22Rv1 (cell line): ENCODE results near the gene USP34.

Experiments
- H3K27ac ChIP-seq: fragments of 450-650 bp; 2 replicates; pipeline ENCODE4 v1.5.1; 2017
- ZFX ChIP-seq: fragments of 450-650 bp; IDR thresholded peaks from 2 replicates; pipeline ENCODE4 v1.6.1; 2017; ENCODE audit warnings: antibody characterized with exemption, borderline replicate concordance
- TF ChIP-seq, protein P1 (sequence below): fragments of 450-650 bp; IDR thresholded peaks from 2 replicates; pipeline ENCODE4 v1.5.1; 2017; ENCODE audit warnings: mild to moderate bottlenecking

USP34 gene

DNA sequence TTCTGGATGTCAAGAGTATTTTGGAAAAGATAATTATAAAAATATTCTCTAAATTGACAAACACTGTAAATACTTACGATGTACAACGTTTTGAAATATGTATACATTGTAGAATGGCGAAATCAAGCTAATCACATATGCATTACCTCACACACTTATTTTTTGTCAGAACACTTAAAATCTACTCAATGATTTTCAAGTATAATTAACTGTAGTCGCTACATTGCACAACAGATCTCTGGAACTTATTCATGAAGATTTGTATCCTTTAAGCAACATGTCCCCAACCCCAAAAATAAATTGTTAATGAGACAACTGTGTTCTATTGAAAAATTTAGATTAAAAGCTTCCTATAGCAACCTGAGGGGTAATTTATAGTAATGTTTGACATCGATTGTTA, 249.1 kb downstream of the USP34 start:
- no peak overlapping the region for H3K27ac ChIP-seq
- TF ChIP-seq, protein P1, sequence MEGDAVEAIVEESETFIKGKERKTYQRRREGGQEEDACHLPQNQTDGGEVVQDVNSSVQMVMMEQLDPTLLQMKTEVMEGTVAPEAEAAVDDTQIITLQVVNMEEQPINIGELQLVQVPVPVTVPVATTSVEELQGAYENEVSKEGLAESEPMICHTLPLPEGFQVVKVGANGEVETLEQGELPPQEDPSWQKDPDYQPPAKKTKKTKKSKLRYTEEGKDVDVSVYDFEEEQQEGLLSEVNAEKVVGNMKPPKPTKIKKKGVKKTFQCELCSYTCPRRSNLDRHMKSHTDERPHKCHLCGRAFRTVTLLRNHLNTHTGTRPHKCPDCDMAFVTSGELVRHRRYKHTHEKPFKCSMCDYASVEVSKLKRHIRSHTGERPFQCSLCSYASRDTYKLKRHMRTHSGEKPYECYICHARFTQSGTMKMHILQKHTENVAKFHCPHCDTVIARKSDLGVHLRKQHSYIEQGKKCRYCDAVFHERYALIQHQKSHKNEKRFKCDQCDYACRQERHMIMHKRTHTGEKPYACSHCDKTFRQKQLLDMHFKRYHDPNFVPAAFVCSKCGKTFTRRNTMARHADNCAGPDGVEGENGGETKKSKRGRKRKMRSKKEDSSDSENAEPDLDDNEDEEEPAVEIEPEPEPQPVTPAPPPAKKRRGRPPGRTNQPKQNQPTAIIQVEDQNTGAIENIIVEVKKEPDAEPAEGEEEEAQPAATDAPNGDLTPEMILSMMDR, result no peak
- TF ChIP-seq ZFX, result no peak

DNA sequence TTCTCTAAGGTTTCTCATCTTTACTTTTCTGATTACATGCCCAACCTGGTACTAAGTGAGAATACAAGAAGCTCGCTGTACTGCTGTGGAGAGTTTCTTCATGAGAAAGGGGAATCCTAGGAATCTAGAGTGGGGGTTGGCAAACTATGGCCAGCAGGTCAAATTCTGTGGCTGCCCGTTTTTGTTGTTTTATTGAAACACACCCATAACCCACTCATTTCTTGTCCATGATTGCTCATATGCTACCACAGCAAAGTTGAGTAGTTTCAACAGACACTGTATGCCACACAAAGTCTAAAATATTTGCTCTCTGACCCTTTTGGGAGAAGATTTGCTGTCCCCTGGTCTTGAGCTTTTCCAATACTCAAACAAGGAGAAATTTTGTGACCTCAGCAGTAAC, 250.1 kb downstream of the USP34 start:
- TF ChIP-seq, protein P1, result no peak
- TF ChIP-seq ZFX, result no peak
- no peak overlapping the region for H3K27ac ChIP-seq

DNA sequence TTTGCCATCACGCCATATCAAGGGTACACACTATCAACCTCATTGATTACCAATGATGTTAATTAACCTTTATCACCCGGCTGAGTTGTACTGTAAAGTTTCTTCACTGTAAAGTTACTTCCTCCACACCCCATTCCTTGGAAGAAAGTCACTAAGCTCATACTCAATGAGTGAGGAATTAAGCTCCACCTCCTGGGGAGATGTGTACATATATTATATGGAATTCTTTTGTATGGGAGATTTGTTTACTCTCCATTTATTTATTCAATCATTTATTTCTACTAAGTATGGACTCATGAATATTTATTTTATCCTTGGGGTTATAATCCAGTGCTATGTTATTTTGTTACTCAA, 252.1 kb downstream of the USP34 start:
- H3K27ac ChIP-seq, result no peak overlapping the region
- TF ChIP-seq ZFX, result no peak
- TF ChIP-seq, protein P1, result no peak

DNA sequence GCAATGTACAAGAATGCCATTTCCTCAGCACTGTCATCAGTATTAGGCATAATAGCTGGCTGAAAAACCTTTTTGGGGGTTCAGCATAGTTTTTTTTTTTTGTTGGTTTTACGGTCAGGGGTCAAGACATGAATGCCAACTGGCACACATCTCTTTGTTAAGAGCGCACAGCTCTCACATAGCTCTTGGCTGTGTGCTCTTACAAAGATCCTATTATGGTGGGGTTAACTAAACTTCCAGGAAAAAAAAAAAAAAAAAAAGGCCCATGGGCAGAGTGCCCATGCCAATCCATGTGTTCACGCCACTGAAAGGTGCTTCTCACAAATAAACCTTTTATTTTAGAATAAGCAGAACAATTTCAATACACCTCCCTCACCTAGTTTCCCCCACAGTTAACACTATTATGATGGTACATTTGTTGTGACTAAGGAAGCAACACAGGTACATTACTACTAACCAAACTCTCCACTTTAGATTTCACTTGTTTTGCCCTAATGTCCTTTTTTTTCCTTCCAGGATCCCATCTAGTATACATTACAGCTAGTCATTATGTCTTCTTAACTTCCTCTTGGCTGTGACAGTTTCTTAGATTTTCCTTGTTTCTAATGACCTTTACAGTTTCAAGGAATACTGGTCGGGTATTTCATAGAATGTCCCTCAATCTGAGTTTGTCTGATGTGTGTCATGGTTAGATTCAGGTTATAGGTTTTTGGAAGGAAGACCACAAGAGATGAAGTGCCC, 252.6 kb downstream of the USP34 start:
- no peak overlapping the region for H3K27ac ChIP-seq
- TF ChIP-seq ZFX, result no peak
- TF ChIP-seq, protein P1, result no peak

DNA sequence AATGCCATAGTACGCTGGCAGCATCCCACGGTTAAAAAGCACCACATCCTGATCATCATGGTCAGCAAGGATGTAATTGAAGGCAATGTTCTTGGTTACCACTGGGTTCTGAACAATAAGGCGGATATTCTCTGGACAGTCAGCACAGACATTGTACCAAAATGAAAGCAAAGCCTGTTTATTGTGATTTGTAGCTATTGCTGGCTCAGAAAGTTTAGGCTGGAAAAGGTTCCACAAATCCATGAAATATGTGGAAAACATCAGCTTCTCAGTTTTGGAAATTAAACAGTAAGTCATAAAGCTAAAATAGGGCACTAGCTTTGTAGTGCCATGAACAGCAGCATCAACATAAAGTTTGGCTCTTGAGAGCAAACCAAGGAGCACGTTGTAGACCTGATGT, 256.7 kb downstream of the USP34 start:
- no peak for TF ChIP-seq ZFX
- TF ChIP-seq, protein P1, result no peak
- H3K27ac ChIP-seq, result no peak overlapping the region

DNA sequence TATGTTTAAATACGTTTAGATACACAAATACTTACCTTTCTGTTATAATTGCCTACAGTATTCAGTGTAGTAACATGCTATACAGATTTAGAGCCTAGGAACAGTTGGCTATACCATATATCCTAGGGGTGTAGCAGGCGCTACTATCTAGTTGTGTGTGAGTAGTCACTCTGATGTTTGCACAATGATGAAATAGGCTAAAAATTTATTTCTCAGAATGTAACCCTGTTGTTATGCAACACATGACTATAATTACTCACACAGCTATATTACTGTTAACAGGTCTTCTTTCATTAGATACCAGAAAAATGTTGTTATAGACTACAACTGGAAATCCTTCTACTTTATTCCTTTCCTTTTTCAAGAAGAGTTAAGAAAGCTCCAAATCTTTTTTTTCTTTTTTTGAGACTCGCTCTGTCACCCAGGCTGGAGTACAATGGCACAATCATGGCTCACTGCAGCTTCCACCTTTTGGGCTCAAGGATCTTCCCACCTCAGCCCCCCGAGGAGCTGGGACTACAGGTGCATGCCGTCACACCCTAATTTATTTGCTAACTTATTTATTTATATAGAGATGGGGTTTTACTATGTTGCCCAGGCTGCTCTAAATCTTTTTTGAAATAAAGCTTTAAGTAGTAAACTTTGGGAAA, 260.4 kb downstream of the USP34 start:
- TF ChIP-seq ZFX, result no peak
- TF ChIP-seq, protein P1, result no peak
- no peak overlapping the region for H3K27ac ChIP-seq

DNA sequence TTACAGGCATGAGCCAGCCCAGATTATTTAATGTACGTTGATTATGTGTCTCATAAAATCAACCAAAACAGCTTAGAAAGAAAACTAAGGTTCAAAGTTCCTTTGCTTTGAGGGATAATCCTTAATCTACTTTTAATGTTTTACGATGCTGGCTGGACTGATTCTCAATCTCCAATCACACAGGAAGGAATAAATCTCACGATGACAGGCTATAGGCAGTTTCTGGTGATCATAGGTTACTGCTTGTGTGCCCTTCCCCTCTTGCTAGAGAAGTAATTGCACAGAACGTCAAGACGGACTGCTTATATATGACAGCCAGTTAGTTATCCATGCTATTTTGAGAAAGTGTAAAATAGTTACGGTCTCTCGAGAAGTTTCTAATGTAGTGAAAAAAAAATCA, 265.8 kb downstream of the USP34 start:
- no peak for TF ChIP-seq ZFX
- TF ChIP-seq, protein P1, result no peak
- H3K27ac ChIP-seq, result no peak overlapping the region
